HG03196 (cell line): Measurements from ENCODE around the gene TMEM167B.
"Not testable (repeated sequence)": the region's sequence is repeated elsewhere in the genome, so short reads cannot be mapped to it uniquely, and the experiment has no call there.

Experiments used
- ATAC-seq: cut with Tn5 transposase; IDR thresholded peaks from one replicate; pipeline ENCODE4 v1.9.1; 2021; ENCODE audit not compliant: unreplicated experiment

The TMEM167B gene

GRCh38 chr1:109112652-109113285 lies 22.2 kb downstream of the TMEM167B start:
- peak; percentile 59 for ATAC-seq

- ATAC-seq, result no peak
Measured at GRCh38 chr1:109113590-109114341, 23.2 kb downstream of the TMEM167B start, which contains the start of gene ELAPOR1. TSS of gene ELAPOR1 (plus strand) at chr1:109114115. CDS start at chr1:109114184, 69 bp downstream.

- no peak for ATAC-seq
Measured at GRCh38 chr1:109114342-109114674, 23.7 kb downstream of the TMEM167B start.

- ATAC-seq, result no peak
Measured at GRCh38 chr1:109115685-109116084, 25.1 kb downstream of the TMEM167B start.

GRCh38 chr1:109116286-109116685 lies 25.7 kb downstream of the TMEM167B start:
- ATAC-seq, result no peak

- no peak for ATAC-seq
Measured at GRCh38 chr1:109118089-109118488, 27.5 kb downstream of the TMEM167B start.

GRCh38 chr1:109120356-109120755 lies 29.8 kb downstream of the TMEM167B start:
- no peak for ATAC-seq

- no peak for ATAC-seq
Measured at GRCh38 chr1:109131059-109131458, 40.5 kb downstream of the TMEM167B start.

- ATAC-seq, result no peak
Measured at GRCh38 chr1:109131800-109132199, 41.2 kb downstream of the TMEM167B start.

GRCh38 chr1:109133002-109133706 lies 42.6 kb downstream of the TMEM167B start:
- no peak for ATAC-seq

GRCh38 chr1:109133815-109134214 lies 43.3 kb downstream of the TMEM167B start:
- no peak for ATAC-seq

- no peak for ATAC-seq
Measured at GRCh38 chr1:109134423-109134822, 43.9 kb downstream of the TMEM167B start.

- ATAC-seq, result no peak
Measured at GRCh38 chr1:109135940-109136339, 45.4 kb downstream of the TMEM167B start.

- ATAC-seq, result no peak
Measured at GRCh38 chr1:109136766-109137165, 46.2 kb downstream of the TMEM167B start.

GRCh38 chr1:109137958-109138357 lies 47.4 kb downstream of the TMEM167B start:
- ATAC-seq, result no peak

GRCh38 chr1:109138358-109138757 lies 47.8 kb downstream of the TMEM167B start:
- no peak for ATAC-seq

- ATAC-seq, result no peak
Measured at GRCh38 chr1:109140392-109140791, 49.8 kb downstream of the TMEM167B start.

GRCh38 chr1:109142260-109142659 lies 51.7 kb downstream of the TMEM167B start:
- no peak for ATAC-seq

- ATAC-seq, result not testable (repeated sequence)
Measured at GRCh38 chr1:109142725-109143124, 52.2 kb downstream of the TMEM167B start.
